Parathyroid adenoma (tissue), 2 donors: ENCODE results near the gene ROS1.

Source experiments
- H2AFZ ChIP-seq: fragments of 300-600 bp; sonication (generic); one replicate; pipeline ENCODE4 v1.7.0; 2017; ENCODE audit warnings: antibody characterized with exemption, mild to moderate bottlenecking
- H3K27ac ChIP-seq: fragments of 300-600 bp; sonication (generic); one replicate; pipeline ENCODE4 v1.7.0; 2017
- H3K27me3 ChIP-seq: fragments of 300-600 bp; sonication (generic); one replicate; pipeline ENCODE4 v1.7.0; 2017; ENCODE audit warnings: low read length; ENCODE audit not compliant: control insufficient read depth, insufficient read depth
- H3K36me3 ChIP-seq: fragments of 300-600 bp; sonication (generic); one replicate; pipeline ENCODE4 v1.7.0; 2017; ENCODE audit warnings: low read length; ENCODE audit not compliant: control insufficient read depth, insufficient read depth
- H3K4me1 ChIP-seq: fragments of 300-600 bp; sonication (generic); one replicate; pipeline ENCODE4 v1.7.0; 2017; ENCODE audit warnings: control low read depth
- H3K4me2 ChIP-seq: fragments of 300-600 bp; sonication (generic); one replicate; pipeline ENCODE4 v1.7.0; 2017; ENCODE audit warnings: low read length
- H3K4me3 ChIP-seq: fragments of 300-600 bp; sonication (generic); one replicate; pipeline ENCODE4 v1.7.0; 2017; ENCODE audit warnings: low read depth, low read length
- H3K79me2 ChIP-seq: fragments of 300-600 bp; sonication (generic); one replicate; pipeline ENCODE4 v1.7.0; 2017; ENCODE audit warnings: control low read depth
- H3K9ac ChIP-seq: fragments of 300-600 bp; sonication (generic); one replicate; pipeline ENCODE4 v1.7.0; 2017; ENCODE audit warnings: mild to moderate bottlenecking
- H3K9me3 ChIP-seq: fragments of 300-600 bp; sonication (generic); one replicate; pipeline ENCODE4 v1.7.0; 2017; ENCODE audit warnings: low read length; ENCODE audit not compliant: control insufficient read depth
- TF ChIP-seq, protein P1 (sequence below): fragments of 300-600 bp; sonication (generic); IDR thresholded peaks from one replicate; pipeline ENCODE4 v1.7.0; 2017; ENCODE audit warnings: antibody characterized with exemption, mild to moderate bottlenecking
- donor health status: primary hyperparathyroidism.

ROS1 gene

GRCh38 chr6:117329926-117330325 is 95.8 kb downstream of the ROS1 start:
- Histone ChIP-seq H3K36me3 (no peaks in the 10 kb centered on the region), H3K9ac (no peak overlapping the region), H3K9me3 (no peaks in the 10 kb centered on the region), H3K79me2 (no peaks in the 10 kb centered on the region), H3K4me2 (no peak overlapping the region), H2AFZ (no peak overlapping the region), H3K4me1 (no peaks in the 10 kb centered on the region), H3K27ac (no peak overlapping the region), H3K4me3 (no peak overlapping the region), H3K27me3 (no peaks in the 10 kb centered on the region)
- TF ChIP-seq, protein P1, sequence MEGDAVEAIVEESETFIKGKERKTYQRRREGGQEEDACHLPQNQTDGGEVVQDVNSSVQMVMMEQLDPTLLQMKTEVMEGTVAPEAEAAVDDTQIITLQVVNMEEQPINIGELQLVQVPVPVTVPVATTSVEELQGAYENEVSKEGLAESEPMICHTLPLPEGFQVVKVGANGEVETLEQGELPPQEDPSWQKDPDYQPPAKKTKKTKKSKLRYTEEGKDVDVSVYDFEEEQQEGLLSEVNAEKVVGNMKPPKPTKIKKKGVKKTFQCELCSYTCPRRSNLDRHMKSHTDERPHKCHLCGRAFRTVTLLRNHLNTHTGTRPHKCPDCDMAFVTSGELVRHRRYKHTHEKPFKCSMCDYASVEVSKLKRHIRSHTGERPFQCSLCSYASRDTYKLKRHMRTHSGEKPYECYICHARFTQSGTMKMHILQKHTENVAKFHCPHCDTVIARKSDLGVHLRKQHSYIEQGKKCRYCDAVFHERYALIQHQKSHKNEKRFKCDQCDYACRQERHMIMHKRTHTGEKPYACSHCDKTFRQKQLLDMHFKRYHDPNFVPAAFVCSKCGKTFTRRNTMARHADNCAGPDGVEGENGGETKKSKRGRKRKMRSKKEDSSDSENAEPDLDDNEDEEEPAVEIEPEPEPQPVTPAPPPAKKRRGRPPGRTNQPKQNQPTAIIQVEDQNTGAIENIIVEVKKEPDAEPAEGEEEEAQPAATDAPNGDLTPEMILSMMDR = no peak

- no peaks in the 10 kb centered on the region for H3K27me3 ChIP-seq
- no peaks in the 10 kb centered on the region for H3K4me1 ChIP-seq
- TF ChIP-seq, protein P1 = no peak
- H3K4me2 ChIP-seq = no peak overlapping the region
- H3K36me3 ChIP-seq = no peaks in the 10 kb centered on the region
- no peaks in the 10 kb centered on the region for H3K79me2 ChIP-seq
- H2AFZ ChIP-seq = no peak overlapping the region
- no peak overlapping the region for H3K9ac ChIP-seq
- H3K27ac ChIP-seq = no peak overlapping the region
- no peaks in the 10 kb centered on the region for H3K9me3 ChIP-seq
- no peak overlapping the region for H3K4me3 ChIP-seq
Observed at GRCh38 chr6:117328500-117328899, 97.2 kb downstream of the ROS1 start.

GRCh38 chr6:117328005-117328389 is 97.7 kb downstream of the ROS1 start:
- no peaks in the 10 kb centered on the region for H3K27me3 ChIP-seq
- no peak overlapping the region for H3K4me2 ChIP-seq
- H3K9ac ChIP-seq = no peak overlapping the region
- TF ChIP-seq, protein P1 = no peak
- no peak overlapping the region for H3K27ac ChIP-seq
- H3K4me3 ChIP-seq = no peak overlapping the region
- no peaks in the 10 kb centered on the region for H3K4me1 ChIP-seq
- no peaks in the 10 kb centered on the region for H3K9me3 ChIP-seq
- H3K79me2 ChIP-seq = no peaks in the 10 kb centered on the region
- no peak overlapping the region for H2AFZ ChIP-seq
- no peaks in the 10 kb centered on the region for H3K36me3 ChIP-seq

DNA sequence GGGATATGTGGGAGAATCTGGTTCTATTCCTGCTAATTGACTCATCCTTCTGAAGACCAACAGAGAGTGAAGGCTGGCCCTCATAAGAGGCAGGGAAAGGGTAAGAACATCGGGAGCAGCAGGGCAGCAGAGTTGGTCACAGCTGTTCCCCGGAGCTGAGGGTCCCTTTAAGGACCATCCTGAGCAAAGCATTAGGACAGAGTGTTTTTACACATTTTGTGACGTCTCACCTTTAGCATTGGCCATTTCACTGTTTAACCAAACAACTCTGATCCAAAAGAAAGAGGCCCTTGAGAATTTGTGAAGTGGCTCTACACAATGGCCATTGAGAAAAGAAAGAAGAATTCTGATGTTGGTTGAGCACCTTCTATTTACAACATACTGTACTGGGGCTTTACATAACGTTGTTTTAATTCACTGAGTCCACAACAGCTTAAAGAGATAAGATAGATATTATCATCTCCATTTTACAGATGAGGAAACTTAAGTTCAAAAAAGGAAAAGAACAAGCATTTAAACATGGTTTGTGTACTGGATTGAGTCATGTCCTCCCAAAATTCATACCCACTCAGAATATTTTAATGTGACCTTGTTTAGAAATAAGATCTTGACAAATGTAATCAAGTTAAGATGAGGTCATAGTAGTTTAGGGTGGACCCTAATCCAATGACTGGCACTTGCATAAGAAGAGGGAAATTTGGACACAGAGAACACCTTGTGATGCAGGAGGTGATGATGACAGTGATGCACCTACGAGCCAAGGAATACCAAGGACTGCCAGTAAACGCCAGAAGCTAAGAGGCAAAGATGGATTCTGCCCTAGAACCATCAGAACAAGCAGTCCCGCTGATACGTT is 98.4 kb downstream of the ROS1 start:
- no peak overlapping the region for H3K4me3 ChIP-seq
- no peaks in the 10 kb centered on the region for H3K4me1 ChIP-seq

More for the DNA sequence above, 98.4 kb downstream of the ROS1 start:
- Histone ChIP-seq H3K79me2 (no peaks in the 10 kb centered on the region), H3K4me2 (no peak overlapping the region), H3K36me3 (no peaks in the 10 kb centered on the region), H3K9ac (no peak overlapping the region), H3K27ac (no peak overlapping the region), H3K27me3 (no peaks in the 10 kb centered on the region), H3K9me3 (no peaks in the 10 kb centered on the region), H2AFZ (no peak overlapping the region)
- TF ChIP-seq, protein P1 = no peak
